Measurements from ENCODE around the gene NOL3.
"Not testable (repeated sequence)": the region's sequence is repeated elsewhere in the genome, so short reads cannot be mapped to it uniquely, and the experiment has no call there.

The NOL3 gene

GRCh38 chr16:67170168-67170948, at the start of gene NOL3:
NOL3 (plus strand) TSS chr16:67170538.
- no peak for DNase-seq

DNA sequence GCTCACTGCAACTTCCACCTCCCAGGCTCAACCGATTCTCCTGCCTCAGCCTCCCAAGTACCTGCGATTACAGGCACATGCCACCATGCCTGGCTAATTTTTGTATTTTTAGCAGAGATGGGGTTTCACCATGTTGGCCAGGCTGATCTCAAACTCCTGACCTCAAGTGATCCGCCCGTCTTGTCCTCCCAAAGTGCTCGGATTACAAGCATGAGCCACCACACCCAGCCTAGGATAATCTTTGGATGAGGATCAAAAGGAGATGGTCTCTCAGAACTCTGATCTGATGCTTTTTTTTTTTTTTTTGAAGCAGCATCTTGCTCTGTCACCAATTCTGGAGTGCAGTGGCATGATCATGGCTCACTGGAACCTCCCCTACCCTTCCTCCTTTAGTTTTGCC, 47.5 kb upstream of the NOL3 start:
- DNase-seq: not testable (repeated sequence)

DNA sequence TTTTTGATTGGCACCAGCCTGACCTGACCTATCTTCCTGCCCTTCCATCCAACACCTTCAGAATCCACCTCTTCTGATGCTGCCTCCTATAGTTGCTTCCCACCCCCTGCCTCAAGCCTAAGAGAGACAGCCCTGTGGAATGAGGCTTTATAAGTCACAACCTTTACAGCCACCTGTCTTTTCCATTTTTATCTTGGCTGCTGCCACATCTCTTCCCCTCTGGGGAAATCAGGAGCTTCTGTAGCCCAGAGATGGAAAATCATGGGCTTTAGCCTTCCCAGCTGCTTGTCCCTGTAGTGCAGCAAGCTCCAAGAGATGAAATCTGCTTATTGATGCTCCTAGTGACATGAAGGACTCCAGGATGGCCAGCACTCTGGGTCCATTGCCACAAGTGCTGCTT, 41.9 kb upstream of the NOL3 start:
- DNase-seq: no peak

DNA sequence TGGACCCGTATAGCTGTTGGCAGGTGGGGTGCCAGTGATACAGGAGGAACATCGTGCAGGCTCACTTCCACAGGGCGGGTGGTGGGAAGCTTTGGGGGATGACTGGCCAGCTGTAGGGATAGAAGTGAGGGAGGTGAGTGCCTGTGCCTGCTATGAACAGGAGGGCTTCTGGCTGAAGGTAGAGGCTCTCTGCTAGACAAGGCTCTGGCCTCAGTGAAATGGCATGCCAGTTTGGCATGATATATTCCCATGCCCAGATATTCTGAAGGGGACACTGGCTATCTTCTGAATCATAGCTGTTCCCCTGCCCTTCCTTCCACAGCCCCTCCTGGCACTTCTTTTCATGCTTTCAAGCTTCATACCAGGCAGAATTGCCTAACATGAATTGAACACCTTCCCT, 41.5 kb upstream of the NOL3 start:
- no peak for DNase-seq

DNA sequence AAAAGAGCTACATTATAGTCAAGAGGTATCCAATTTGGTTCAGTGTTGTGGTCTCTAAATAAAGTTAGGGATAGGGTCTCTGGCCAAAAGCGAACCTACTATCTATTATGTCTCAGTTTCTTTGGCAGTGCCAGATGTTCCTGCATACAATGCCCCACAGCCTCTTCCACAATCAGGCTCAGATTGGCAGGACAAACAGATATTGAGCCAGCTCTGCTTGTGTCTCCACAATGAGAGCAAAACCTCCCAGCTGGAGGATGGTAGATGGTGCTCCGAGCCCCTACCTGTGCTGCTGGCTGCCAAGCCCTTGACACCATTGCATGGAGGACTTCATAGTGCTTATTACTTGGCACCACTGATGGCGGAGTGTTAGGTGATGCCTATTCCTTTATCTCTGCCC, 40.9 kb upstream of the NOL3 start:
- DNase-seq: no peak

DNA sequence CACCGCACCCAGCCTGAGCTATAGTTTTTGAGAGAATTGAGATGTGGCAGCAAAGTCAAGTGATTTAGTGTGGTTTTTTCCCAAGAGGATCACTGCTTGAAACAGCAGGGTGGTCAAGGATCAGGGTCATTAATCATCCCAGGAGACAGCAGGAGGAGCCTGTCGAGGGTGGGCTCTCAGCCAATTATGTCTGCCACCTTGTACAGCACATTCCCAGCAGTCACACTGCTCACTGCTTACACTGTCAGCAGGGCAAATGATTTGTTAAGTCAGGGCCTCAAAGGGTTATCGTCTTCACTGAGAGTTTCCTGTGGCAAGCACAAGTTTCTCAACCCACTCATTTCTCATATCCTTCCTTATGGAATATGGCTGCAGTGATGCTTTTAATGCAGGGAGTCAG, 32.7 kb upstream of the NOL3 start:
- DNase-seq: no peak

DNA sequence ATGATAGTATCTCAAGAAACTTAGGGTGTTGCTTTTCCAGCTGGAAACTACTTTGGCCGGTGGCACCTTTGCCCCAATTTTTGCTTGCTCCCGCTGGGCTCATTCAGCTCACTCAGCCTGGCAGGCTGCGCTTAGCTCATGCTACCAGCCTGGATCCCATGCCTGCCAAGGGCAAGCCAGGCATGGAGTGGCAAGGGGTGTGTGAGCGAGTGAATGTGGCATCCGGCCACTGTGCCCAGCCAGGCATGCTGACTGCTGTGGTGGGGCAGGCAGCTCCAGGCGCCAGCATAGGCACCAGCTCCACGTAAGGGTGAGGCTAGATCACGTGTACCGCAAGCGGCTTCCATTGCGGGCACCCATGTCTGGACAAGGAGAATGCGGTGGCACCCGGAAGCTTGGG, 28.9 kb upstream of the NOL3 start:
- DNase-seq: no peak

DNA sequence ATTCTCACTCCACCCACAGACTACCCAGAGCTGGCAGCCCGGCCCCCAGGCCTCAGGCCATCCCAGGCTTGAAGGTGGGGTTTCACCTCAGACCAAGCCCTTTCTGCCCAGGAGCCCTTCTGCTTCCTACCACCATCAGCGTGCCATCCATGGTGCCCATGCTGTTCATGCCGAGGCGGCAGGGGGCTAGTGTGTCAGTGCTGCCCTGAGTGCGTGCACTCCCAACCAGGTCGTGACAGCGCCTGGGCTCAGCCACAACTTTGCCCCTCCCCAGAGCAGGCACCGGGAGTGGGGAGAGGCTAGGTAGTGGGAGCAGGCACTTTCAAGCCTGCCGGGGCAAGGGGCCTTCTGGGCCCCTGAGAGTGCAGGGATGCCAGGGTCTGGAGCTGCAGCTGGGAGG, 28.0 kb upstream of the NOL3 start:
- DNase-seq: no peak

GRCh38 chr16:67144943-67145342, 25.4 kb upstream of the NOL3 start:
- no peak for DNase-seq

DNA sequence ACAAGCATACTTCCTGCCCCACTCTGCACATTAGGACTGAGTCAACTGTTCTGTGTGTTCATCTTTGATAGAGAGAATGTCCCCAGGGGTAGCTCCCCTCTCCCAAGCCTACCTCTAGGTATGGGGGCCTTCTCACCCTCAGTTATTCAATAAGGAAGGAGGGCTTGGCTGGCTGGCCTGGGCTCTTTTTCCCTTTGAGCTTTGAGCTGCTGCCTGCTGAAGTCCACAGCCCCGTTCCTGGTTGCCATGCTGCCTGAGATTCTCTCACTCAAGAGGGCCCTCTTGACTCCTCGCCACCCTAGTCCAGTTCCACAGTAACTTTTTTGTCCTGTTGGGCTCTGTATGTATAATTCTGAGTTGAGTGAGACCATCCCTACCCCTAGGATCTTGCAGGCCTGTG, 24.6 kb upstream of the NOL3 start:
- DNase-seq: no peak

DNA sequence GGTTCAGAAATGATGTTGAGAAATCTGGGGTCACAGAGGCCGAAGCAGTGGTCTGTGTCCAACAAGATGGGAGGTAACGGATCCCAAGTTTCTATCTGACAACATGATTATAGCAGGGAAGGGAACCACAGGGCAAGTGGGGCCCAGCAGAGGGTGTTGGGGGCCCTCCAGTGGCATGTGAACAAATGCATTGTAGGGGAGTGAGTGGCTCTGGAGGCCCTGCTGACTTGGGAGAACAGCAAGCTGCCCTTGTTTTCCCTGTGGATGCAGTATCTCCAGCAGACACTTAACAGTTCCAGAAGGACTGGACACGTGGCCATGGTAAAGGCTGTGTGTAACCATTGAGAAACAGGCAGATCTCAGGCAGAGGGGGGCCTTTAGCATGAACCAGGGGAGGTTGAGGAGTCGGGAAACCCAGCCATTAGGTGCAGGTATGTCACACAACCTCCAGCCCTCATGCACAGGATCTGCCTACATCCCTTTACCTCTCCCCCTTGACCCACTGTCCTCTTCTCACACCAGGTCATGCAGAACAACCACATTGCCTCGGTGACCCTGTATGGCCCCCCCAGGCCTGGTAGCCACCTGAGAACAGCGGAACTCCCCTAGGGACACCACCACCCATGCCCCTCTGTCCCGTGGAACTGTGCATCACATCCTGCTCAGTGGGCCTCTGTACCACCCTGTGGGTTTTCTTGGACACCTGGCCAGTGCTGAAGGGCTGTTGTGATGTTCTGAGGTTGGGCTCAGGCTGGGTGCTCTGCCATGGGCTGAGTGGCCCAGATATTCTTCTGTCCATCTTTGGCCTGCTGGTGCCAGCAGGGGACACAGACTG, 23.6 kb upstream of the NOL3 start:
- DNase-seq: no peak

DNA sequence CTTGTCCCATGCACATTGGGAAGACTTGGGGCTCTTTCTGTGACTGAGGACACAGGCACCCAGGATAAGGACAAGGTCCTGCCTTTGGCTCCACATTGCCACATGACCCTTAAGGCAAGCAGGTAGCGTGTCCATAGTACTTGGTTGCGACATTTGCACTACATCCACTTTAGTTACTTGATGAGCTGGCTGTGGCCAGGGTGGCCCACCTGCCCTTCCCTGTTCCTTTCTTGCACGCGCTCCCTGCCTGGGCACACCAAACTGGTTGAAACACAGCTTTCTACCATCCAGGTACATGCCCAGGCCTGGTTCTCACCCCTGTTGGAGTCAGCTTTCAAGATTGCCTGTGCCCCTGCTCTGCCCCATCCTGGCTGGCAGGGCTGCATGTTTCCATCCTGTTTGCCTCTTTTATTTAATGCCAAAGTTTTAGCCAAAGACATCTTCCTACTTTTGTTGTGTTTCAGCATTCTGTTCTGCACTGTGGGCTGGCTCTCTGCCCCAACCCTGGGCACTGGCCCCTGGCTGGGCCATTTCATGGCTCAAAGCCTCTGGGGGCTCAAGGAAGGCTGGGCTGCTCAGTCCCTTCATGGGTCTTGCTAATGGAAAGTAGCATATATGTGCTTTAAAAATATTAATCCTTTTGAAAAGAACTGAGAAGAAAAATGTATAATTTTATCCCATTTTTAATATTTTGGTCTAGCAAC, 22.7 kb upstream of the NOL3 start:
- DNase-seq: no peak

DNA sequence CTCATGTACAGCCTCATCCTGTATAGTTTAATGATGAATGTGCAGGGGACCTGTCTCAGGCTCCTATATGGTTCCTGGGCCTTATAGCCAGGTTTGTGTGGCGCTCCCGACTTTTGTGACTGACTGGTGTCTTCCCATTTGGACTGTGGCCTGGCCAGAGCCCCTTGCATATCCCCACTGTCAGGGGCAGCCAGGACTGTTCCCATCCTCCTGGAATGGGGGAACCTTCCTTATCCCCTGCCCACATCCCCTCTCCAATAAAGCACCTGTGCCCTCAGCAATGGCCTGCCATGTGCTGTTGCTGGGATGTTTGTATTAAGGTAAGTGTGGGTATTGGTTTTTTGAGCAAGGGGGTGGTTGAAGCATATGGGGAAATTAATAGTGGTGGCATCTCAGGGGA, 22.1 kb upstream of the NOL3 start:
- no peak for DNase-seq

DNA sequence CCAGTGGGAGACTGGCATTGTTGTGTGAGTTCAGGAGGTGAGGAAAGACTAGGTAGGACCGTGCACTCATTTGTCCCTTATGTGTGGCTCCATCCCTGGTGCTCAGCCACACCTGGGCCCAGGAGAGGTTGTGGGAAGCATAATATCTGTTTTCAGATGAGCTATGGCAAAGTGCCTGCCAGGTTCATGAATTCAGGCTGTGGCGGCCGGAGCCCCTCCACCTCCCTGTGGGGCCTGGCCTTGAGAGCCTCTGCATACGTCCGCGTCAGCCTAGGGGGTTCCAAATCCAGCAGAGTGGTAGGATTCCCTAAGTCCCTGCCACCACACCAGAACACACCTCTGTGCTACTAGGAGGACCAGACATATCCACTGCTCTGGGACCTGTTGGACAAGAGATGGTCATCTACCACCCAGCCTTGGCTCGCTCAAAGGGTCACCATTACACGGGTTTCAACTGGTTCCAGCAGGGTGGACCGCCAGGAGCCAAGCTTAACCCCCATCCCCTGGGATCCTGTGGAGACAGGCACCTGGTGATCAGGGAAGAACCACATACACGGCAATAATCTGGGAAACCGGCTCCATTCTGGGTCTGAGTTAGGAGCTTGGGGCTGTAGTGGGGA, 21.6 kb upstream of the NOL3 start:
- DNase-seq: no peak

- DNase-seq: no peak
These were observed 20.9 kb upstream of the NOL3 start for GRCh38 chr16:67149276-67150046.

GRCh38 chr16:67150047-67150832, 20.1 kb upstream of the NOL3 start:
- DNase-seq: no peak

DNA sequence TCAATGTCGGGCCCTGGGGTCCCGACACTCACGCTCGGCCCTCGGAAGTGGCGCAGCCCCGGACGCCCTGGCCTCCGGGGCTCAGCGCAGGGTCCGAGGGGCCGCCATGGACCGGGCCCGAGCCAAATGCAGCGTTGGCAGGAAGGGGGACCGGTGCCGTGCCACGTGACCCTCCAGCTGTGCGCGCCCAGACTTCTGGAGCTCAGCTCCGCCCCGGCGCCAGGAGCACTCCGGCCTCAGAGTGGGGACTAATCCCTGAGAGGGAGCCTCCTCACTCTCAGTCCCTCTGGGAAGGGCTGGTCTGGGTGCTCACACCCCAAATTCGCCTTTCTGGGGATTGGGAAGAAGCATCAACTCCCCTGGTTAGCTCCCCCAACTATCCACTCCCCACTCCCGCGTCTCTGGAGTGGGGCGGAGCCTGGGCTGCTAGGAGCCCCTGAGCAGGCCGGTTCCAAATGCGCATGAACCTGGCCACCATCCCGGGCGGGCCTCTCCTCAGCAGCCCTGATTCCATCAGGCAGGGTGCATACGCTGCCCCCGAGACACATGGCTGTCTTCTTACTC, 19.4 kb upstream of the NOL3 start, which contains the start of gene B3GNT9:
B3GNT9 (minus strand) TSS at position 166 of the 564 bp plus-strand sequence. CDS start 513 bp downstream, outside the sequence.
- no peak for DNase-seq

- no peak for DNase-seq
These were observed 18.8 kb upstream of the NOL3 start for GRCh38 chr16:67151431-67152097.

DNA sequence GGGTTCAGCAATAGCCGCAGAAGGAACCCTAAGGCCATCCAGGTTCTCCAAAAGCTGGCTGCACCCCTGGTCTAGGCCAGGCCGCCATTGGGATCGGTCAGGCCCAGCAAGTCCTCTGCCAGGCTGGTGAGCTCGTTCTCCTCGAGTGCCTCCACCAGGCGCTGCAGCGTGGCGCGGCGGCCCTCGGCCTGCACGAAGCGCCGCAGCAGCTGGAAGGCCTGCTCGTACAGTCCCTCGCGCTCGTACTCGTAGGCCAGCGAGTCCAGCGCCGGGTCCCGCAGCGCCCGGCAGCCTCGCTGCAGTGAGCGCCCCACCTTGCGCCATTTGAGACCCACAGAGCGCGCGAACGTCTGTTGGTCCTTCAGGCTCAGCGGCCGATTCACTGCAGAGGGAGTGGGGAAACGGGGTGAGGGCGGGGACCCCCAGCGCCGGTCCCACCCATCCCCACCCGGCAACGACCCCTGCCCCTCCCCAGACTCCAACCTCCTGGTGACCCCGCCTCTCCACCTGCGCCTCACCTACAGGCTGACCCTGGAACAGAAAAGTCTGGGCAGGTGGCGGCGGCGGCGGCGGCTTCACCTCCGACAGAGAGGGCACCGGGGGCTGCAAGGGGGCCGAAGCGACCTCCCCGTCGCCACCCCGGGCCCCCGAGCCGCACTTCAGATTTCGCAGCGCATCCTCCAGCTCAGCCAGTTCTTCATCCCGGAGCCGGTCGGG, 15.6 kb upstream of the NOL3 start:
- DNase-seq: no peak

All from cerebellar nuclear complex (tissue), 1 donor.